SKM-1 treated with dmso at 0.1 percent for 144 hours (cell line): ENCODE data around the gene IKZF2.

Experiments
- DNase-seq: peaks from one replicate; lab custom pipeline; 2025; ENCODE audit not compliant: unreplicated experiment; lab: John Stamatoyannopoulos, UW

Gene IKZF2

DNA sequence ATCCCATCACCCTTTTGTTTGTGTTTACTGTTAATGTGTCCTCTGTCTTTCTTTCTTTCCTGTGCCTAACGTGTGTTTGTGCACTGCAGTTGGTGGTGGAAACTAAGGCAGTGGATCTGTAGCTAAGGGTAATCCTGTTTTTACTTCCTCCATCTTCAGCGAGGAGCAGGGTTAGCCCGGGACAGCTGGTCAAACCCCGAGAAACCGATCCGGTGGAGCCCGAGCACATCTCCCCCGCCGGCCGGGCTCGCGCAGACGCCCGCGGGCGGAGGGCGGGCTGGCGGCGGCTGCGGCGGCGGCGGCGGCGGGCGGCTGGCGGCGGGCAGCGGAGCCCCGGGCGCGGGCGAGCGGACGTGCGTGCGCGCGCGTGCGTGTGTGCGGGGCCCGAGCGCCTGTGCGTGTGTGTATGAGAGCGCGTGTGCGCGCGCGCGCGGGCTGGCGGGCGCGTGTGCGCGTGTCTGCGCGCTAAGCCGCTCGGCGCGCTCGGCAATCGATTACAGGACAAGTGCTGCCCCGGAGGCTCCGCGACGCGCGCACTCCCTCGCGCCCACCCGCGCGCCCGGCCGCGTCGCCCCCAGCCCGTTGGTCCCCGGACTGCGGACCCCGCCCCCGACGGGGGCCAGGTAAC is at the start of gene IKZF2:
Gene IKZF2, minus strand, starts transcription at position 176 of the 628 bp plus-strand sequence. CDS start 2,983 bp downstream, outside the sequence.
- DNase-seq: peak; percentile 90

DNA sequence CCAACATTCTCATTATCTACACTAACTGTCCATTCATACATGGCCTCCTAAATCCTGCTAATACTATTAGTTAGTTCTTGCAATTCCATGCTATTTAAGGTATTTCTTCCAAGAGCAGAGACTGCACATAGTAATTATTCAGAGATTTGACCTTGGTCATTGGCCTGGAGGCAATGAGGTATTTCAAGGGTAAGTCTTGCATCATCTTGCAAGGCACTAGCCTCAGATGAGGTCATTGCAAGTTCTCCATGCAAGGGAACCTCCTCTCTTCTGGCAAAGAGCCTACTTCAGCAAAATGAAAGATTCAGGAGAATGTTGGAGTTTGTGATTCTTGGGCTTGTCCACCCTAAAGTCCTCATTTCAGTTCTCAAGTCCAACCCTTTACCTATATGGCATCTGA is 48.5 kb upstream of the IKZF2 start:
- no peak for DNase-seq

DNA sequence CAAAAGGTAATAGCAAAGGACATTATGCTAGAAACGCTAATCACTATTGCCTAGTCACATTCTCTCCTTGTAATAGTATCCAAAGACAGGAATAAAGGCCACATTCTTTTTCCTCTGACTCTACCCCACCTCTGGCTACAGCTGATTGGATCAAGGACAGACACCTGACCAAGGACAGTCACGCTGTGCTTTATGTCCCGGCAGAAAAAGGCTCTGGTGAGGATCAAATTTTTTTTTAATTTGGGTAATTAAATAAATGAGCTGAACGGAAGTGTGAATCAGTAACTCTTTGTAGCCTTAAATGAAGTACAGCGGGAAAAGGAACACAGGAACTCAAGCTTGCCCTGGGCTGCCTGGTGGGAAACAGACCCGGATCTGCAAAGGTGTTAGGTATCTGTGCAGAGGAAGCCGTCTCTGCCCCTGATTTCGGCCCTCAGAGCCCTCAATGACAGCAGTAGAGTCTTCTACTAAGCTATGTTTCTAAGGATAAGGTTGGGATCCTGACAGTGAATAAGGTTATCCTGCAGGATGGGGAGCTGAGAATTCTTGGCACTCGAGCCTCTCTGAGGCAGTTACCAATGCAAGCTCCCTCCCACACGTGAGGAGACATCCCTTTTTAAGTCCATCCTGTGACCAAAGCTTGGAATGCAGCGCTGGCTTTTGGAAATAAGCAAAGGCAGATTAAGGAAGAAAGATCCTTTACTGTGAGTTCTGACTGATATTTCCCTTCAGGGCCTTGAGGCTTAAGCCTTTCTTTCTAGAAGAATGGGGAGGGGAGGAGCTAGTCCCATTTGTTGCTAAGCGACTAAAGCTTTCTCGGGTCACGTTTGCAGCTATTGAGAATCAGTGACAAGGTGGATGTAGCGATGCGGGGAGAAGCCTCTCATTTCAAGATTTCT is 37.8 kb upstream of the IKZF2 start:
- no peak for DNase-seq

DNA sequence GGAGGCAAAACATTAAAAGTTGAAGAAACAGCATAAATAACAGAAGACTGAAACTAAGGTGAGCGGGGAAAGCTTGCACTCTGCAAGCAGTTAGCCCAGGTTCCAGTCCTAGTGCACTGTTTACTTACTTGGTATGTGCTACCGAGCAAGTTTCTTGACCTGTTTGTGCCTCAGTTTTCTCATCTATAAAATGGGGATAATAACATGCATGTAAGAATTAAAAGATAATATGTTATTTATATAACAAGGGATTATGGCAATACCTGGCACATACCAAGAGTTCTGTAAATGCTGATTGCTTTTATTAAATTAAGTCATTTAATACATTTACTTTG is 37.1 kb upstream of the IKZF2 start:
- no peak for DNase-seq

DNA sequence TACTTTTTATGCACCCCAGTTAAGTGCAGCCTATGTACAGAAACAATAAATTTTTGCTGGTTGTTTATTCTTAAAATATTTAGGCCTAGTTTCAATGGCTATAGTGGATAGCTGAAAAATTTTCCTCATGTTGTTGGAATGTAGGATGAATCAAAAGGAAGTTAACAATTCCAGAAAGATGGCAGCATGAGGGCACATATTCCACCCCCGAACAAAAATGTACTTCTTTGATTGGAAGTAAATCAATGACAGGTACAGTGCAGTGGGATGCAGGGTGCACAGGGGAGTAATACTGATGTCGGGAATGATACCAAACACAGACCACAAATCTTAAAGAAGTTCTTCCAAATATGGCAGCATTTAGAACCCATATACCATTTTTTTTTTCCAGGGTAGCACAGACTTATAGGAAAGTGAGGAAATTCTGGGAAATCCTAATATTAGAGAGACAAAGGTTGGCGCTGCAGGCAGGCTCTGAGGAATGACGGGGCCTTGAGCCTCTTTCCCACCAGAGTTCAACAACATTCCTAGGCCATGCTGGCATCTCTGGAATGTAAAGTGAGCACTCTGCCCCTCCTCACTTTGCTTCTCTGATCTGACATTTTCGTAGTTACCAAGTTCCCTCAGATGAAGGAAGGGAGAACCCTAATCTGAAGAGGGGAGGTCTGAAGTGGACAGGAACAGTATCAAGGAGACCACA is 36.6 kb upstream of the IKZF2 start:
- DNase-seq: no peak

DNA sequence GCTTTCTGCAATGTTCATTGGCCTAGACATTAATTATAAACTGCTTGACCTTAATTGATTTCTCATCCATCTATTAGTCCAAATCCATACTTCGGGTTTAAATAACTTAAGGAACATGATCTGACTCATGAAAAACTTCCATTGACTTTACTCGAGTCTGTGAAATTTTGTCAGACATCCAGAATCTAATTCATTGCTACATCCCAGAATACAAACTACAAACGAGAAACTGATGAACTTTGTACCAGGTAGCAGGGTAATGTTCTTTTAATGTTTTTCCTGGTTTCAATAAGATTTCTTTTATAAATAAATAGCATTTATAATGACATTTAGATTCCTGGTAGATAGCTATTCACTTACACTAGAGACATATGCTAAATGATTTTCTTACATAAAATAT is 36.0 kb upstream of the IKZF2 start:
- no peak for DNase-seq

DNA sequence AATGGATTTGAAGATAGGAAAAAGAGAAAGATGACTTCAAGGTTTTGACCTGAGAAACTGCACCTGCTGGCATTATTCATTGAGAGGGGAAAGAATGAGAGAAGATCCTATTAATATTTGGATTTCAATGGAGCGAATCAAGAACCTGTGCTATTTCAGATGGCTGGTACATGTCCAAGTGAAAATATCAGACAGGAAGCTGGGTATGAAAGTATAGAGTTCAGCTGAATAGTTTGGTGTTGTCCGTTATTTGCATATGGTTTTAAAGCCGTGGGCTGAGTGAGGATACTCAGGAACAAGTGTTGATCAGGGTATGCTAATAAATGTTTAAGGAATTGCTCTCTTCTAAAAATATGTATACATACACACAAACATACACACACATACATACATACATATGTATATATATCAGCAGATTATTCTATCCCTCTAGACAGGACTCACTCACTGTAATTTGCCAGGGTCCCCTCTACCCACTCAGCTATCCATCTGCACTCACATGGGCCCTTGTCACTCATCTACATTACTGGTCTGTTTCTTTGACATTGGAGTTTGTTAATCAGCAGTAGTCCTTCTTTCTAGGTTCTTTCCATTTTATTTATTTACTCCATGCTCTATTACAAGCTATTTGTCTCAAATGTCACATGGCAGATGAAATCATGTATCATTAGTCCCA is 33.9 kb upstream of the IKZF2 start:
- DNase-seq: no peak

DNA sequence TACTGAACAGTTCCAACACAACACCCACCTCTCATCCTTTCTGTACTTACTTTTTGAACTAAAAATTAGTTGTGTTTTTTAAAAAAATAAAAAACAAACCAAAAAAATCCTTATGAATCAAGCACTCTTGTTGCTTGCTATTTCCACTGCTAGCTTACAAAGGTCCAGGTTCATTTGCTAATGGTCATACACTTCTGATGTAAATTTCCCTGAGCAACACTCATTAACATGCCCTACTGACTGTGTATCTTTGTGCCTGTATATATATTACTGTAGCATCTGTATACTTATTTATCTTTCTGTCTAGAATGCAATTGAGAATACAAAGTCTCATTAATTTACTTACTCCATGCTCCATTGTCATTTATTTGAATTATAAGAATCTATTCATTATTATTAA is 30.3 kb upstream of the IKZF2 start:
- DNase-seq: no peak

DNA sequence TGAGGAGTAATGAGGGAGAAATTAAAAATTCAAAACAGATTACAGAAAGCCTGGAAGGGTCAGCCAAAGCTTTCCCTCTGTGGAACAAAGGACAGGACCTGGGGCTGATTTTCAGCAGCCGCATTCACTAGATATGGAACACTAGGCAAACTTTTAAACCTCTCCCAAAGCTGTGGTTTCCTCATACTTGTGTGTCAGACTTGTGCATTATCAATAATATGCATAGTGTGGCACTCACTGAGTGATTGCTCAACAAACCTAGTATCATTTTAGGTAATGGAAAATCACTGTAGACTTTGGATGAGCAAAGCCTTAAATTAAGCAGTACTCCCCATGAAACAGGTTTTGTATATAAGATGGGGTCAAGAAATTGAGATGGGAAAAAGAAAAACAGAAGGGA is 26.3 kb upstream of the IKZF2 start:
- DNase-seq: no peak

DNA sequence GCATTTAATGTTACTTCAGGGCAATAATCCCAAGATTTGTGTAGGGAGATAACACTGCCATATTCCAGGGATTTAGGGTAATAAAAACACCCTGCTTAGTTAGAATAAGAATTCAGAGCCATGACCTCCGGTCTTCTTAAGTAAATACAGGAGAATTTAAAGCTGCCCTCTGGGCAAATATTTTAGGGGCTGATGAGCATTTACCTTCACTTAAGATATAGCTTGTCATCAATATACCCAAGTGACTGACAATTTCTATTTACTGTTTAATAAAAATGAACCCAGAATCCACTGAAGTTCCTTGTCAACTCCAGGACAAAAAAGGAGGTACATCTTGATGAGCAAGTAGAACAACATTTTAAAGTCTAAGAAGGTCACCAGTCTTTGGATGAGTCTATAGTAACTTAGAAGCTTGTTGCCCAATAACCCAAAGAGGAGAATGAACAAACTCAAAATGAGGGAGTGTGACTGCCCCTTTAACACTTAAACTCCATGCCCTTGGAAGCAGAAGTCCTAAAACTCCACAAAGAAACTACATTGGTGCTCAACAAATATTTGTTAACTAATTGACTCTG is 24.3 kb upstream of the IKZF2 start:
- DNase-seq: no peak

DNA sequence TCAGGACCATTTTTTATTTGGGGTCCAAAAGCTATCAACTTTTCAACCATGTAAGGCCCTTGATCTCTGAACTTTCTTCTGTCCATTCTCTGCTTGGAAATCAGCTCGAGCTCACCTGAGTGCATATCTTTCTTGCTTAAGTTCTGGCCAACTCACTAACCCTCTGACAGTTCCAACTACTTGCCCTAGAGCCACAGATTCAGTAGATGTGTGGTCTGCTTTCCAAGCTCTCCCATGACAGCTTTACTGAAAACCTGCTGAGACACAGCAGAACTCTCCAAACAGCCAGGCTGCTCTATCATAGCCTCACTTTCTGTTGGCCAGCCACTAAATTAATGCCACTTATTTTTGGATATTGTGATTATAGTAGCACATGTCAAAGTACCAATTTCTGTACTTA is 21.2 kb upstream of the IKZF2 start:
- DNase-seq: no peak

DNA sequence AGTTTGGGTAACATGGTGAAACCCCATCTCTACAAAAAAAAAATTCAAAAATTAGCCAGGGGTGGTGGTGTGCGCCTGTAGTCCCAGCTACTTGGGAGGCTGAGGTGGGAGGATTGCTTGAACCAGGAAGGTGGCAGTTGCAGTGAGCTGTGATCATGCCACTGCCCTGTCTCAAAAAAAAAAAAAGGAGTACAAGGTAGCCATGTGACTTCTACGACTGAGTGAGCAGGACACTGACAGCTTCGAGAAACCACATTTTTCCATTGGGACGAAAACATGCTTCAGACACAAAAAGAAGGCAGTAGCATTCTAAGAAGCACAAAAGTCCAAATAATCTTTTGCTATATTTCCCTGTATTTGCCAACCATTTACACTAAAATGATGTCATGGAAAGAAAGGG is 19.7 kb upstream of the IKZF2 start:
- DNase-seq: no peak

DNA sequence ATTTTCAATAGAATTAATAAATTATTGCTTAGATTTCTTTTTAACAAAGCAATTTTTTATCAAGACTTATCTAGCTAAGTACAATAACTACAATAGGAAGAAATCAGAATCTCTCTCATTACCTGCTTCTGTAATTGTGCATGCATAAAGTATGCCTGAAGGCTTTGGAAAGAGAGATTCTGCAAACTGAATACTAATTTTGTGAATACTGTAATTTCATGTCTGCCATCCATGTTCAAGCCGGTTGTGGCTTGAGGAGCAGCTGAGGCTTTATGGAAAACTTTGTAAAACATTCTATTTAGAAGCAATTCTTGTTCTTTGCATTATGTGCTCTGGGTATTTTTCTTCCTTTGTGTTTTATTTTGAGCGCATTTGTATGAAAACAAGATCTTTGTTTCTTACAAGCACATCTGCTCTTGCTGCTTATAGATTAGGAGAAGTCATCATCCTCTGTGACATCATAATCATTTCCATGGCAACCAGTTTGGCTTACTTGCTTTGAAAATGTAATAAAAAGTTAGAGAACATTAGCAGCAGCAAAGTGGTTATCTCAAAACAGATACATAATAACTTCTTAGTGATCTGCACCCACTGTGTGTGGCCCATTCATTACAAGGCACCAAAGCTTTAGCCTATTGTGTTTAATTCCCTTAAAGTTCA is 16.0 kb upstream of the IKZF2 start:
- no peak for DNase-seq

DNA sequence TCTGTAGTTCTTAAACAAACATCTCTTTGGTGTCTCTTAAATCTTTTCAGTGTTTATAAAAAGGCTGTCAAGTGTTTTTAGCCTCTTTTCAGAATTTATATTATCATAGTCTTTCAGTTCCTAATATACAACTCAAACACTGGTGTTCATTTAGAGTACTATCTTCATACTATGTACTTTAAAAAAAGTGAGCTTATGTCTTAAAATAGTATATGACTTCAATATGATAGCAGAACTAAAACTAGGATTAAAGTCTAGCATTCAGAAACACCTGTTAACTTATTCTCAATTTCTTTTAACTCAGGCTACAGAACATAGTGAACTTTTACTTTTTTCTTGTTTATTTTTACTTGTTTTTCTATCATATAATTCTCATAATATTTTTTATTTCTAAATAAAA is 14.7 kb upstream of the IKZF2 start:
- no peak for DNase-seq

DNA sequence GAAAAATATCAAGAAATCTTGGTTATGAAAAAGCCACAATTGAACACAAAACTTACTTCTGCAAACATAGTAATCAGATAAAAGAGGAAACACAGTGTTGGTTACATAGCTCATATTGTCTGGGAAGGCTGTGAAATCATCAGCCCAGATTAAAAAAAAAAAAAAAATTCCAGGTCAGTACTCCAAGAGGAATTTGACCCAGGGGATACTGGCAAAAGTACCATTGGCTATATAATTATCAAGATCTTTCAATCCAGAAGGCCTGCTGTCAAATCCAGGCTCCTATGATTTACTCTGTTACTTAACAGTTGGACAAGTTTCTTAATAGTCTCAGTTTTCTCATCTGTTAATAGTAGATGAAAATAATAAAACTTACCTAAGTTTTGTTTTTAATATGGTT is 12.9 kb upstream of the IKZF2 start:
- DNase-seq: no peak

DNA sequence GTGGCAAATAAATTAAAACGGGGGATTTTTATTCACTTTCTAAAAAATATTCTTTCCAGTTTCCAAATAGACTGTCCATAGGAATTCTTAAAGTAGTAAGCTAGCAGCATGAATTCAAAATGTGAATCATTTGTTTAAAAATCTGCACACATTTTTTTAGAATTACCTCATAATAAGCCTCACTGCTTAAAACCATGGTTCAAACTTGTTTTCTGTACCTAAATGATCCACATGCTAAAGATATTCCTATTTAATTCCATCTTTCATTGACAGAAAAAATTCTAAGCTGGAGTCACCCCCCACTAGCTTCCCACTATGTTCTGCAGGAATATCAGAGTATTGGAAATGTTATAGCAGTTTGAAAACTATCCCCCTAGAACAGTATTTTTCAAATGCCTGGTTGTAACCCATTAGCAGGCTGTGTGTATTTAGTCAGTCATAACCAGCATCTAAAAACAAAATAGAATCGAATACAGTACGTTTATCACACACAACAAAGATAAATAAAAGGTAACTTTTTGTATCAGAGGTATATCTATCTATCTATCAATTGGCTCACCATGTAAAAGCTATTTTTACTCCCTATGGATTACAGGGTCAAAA is 11.2 kb upstream of the IKZF2 start:
- DNase-seq: no peak

DNA sequence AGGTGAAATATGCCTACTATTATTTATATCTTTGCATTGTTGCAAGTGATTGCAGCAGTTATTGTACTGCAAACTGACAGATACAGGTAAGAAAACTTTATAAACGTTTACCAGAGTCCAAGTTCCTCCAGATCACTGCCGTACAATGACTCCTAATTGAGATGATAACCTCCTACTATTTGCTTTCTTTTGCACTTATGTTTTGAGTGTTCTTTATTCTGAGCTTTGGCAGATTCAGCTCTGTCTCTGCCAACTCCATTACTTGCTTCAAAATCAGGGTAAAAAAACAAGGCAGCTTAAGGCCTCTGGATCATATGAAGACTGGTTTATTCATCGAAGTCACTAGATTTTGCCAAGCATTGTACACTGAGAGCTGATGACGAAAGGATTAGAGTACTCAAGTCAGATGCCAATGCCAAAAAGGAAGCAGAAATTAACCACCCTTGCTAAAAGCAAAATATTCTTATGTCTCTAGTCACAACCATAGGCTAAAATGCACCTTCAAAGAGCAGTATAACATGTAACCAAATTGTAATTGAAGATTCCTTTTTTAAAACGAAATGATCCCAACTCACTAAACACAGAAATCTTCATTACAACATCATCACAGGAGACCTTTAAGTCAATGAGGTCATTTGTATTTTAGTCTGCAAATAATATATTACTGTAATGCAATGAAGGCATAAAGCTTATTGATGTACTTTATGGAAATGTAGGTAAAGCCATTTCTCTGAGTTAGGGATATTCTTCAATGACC is 10.5 kb upstream of the IKZF2 start:
- DNase-seq: no peak

DNA sequence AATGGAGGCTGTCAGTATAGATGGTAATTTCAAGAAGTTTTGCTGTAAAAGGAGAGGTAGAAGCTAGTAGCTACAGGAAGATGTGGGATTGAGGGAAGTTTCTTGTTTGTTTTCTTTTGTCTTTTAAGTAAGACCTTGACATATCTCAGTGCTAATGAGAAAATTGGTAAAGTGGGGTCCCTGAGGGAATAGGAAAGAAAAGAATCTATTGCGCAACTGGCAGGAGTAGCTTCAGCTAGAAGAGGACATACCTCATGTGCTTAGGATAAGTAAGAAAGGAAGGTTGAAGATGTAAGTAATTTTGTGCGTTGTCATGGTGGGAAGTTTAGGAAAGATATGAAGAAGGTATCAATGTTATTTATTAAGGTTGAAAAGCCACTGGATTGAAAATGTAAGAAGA is 8.4 kb upstream of the IKZF2 start:
- DNase-seq: no peak

DNA sequence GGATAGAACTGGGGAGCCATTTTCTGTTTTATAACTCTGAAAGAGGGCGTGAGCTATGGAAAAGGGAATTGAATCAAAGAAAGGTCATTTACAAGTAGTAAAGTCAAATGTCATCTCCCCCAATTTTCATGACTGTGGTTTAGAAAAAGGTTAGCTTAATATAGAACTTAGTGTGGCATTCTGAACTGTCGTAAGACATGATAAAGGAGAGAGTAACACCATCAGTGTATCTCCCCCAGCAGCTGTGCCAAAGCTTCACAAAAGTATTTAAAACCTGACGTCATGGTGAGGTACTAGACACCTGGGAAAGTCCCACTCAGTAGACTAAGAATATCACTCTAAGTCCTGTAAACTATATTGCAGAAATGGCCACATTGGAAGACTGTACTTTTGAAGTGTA is 5.8 kb upstream of the IKZF2 start:
- DNase-seq: no peak

DNA sequence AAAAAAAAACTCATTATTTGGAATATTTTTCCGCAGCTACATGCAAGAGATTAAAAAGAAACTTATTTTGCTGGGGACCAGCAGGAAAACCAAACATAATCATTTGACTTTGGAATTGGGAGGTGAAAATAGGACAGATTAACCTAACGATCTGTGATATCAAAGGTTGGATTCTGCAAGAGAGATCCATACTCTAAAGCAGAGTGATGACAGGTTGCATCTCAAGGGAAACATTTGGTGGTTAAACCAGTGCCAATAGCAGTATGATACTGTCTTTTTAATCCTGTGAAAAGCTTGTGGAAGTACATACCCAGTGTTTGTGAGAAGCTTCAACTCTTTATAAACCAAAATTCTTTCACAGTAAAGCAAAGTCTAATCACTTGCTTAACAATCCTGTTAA is 5.3 kb upstream of the IKZF2 start:
- no peak for DNase-seq
